IMR-90 (cell line): ENCODE measurements around the gene SLC5A11. TPM values are rescaled to one million over a fixed set of nuclear protein-coding genes. Genes with fewer than 3 reads are reported as not detected.

Experiments
- ATAC-seq: fragments of 200-7000 bp; cut with Tn5 transposase; 2 replicates; pipeline ENCODE4 v1.9.1; 2020; ENCODE audit warnings: low read depth, mild to moderate bottlenecking, moderate library complexity
- BruUV-seq: library from RNA; stranded (reverse); fragments of 400-500 nt; replicated peaks from 2 replicates; lab custom pipeline; 2021; lab: Mats Ljungman, UMichigan
- CTCF ChIA-PET: fragments of 300-600 bp; formaldehyde crosslinking; extraction: SDS; loops from one replicate; lab custom pipeline; 2021; ENCODE audit warnings: antibody characterized with exemption; lab: Yijun Ruan, JAX
- POLR2A ChIA-PET: fragments of 300-600 bp; sonication (Branson Sonifier 250); formaldehyde crosslinking; loops from one replicate; lab custom pipeline; 2022; ENCODE audit warnings: antibody characterized with exemption; ENCODE audit not compliant: unreplicated experiment; lab: Charles Lee
- DNase-seq: peaks from one replicate; pipeline ENCODE4 v3.0.0; 2013
- H2AFZ ChIP-seq: replicated peaks from 2 replicates; pipeline ENCODE3; 2013; ENCODE audit warnings: low read length, mild to moderate bottlenecking; ENCODE audit not compliant: poor library complexity
- H2AK5ac ChIP-seq: 2 replicates; pipeline ENCODE4 v1.6.1; 2013; ENCODE audit warnings: low read depth, low read length, inconsistent platforms
- H2AK9ac ChIP-seq: replicated peaks from 2 replicates; pipeline ENCODE3; 2013; ENCODE audit warnings: mild to moderate bottlenecking, low read depth, low read length, moderate library complexity; ENCODE audit not compliant: poor library complexity
- H2BK120ac ChIP-seq: 2 replicates; pipeline ENCODE4 v1.6.1; 2013; ENCODE audit warnings: low read depth, low read length, inconsistent platforms
- H2BK15ac ChIP-seq: 3 replicates; pipeline ENCODE4 v1.6.1; 2013; ENCODE audit warnings: low read depth, low read length, inconsistent platforms
- H2BK20ac ChIP-seq: 2 replicates; pipeline ENCODE4 v1.6.1; 2013; ENCODE audit warnings: low read depth, mild to moderate bottlenecking, inconsistent platforms, low read length, moderate library complexity
- H2BK5ac ChIP-seq: 2 replicates; pipeline ENCODE4 v1.6.1; 2013; ENCODE audit warnings: mild to moderate bottlenecking, low read depth, low read length, inconsistent platforms; ENCODE audit not compliant: poor library complexity, severe bottlenecking
- H3K14ac ChIP-seq: replicated peaks from 2 replicates; pipeline ENCODE4 v1.6.1; 2013; ENCODE audit warnings: low read depth, low read length, inconsistent platforms
- H3K18ac ChIP-seq: 2 replicates; pipeline ENCODE4 v1.6.1; 2013; ENCODE audit warnings: low read depth, low read length, control low read depth
- H3K23ac ChIP-seq: 2 replicates; pipeline ENCODE4 v1.6.1; 2013; ENCODE audit warnings: low read depth, low read length, inconsistent platforms
- H3K27ac ChIP-seq: 2 replicates; pipeline ENCODE4 v1.5.1; 2013; ENCODE audit warnings: mild to moderate bottlenecking, control low read depth, low read length; ENCODE audit not compliant: insufficient read depth
- H3K27me3 ChIP-seq: 2 replicates; pipeline ENCODE4 v1.6.1; 2013; ENCODE audit warnings: low read length; ENCODE audit not compliant: control insufficient read depth, insufficient read depth
- H3K36me3 ChIP-seq: 2 replicates; pipeline ENCODE4 v1.6.1; 2013; ENCODE audit warnings: low read length, mixed read lengths; ENCODE audit not compliant: control insufficient read depth, insufficient read depth
- H3K4ac ChIP-seq: 2 replicates; pipeline ENCODE4 v1.6.1; 2013; ENCODE audit warnings: low read depth, low read length, inconsistent platforms
- H3K4me1 ChIP-seq: 2 replicates; pipeline ENCODE4 v1.6.1; 2013; ENCODE audit warnings: low read length, mixed read lengths; ENCODE audit not compliant: control insufficient read depth, insufficient read depth
- H3K4me2 ChIP-seq: 2 replicates; pipeline ENCODE4 v1.6.1; 2013; ENCODE audit warnings: low read depth, mild to moderate bottlenecking, control low read depth, low read length, moderate library complexity
- H3K4me3 ChIP-seq: 2 replicates; pipeline ENCODE4 v1.5.1; 2013; ENCODE audit warnings: low read depth, mild to moderate bottlenecking, control low read depth, low read length, moderate library complexity; ENCODE audit not compliant: insufficient read depth
- H3K56ac ChIP-seq: 2 replicates; pipeline ENCODE4 v1.6.1; 2013; ENCODE audit warnings: low read length, inconsistent platforms; ENCODE audit not compliant: insufficient read depth; ENCODE audit errors: extremely low read depth
- H3K79me1 ChIP-seq, 2 experiments: 2 replicates each; pipeline ENCODE4 v1.6.1; 2013; ENCODE audit warnings: low read length in 2 of 2, inconsistent platforms in 1 of 2, low read depth in 1 of 2
- H3K9ac ChIP-seq: 2 replicates; pipeline ENCODE4 v1.6.1; 2013; ENCODE audit warnings: low read depth, low read length, control low read depth
- H3K9me1 ChIP-seq: 2 replicates; pipeline ENCODE4 v1.6.1; 2013; ENCODE audit warnings: low read length, inconsistent platforms; ENCODE audit not compliant: insufficient read depth
- H3K9me3 ChIP-seq: 2 replicates; pipeline ENCODE4 v1.6.1; 2013; ENCODE audit warnings: low read length; ENCODE audit not compliant: control insufficient read depth, insufficient read depth
- H4K20me1 ChIP-seq: 2 replicates; pipeline ENCODE4 v1.6.1; 2013; ENCODE audit warnings: low read length, inconsistent platforms; ENCODE audit not compliant: insufficient read depth
- H4K5ac ChIP-seq: 2 replicates; pipeline ENCODE4 v1.6.1; 2013; ENCODE audit warnings: mild to moderate bottlenecking, low read depth, low read length, control low read depth
- H4K8ac ChIP-seq, 2 experiments: 2 replicates each; pipeline ENCODE4 v1.6.1; 2013; ENCODE audit warnings: low read depth in 2 of 2, low read length in 2 of 2, control low read depth in 1 of 2, inconsistent platforms in 1 of 2
- H4K91ac ChIP-seq: 2 replicates; pipeline ENCODE4 v1.6.1; 2013; ENCODE audit warnings: low read depth, low read length, inconsistent platforms; ENCODE audit not compliant: insufficient read depth
- MAFK ChIP-seq: IDR thresholded peaks from 2 replicates; pipeline ENCODE4 v1.6.1; 2012; ENCODE audit warnings: low read depth, low read length, improper control_type of control experiment
- MAZ ChIP-seq: IDR thresholded peaks from 2 replicates; pipeline ENCODE4 v1.6.1; 2012; ENCODE audit warnings: low read depth, mild to moderate bottlenecking, low read length, improper control_type of control experiment, moderate library complexity, borderline replicate concordance
- NFE2L2 ChIP-seq: fragments of 150-350 bp; IDR thresholded peaks from 2 replicates; pipeline ENCODE4 v1.6.1; 2016; ENCODE audit warnings: low read depth, mild to moderate bottlenecking, low read length
- RCOR1 ChIP-seq: IDR thresholded peaks from 2 replicates; pipeline ENCODE4 v1.6.1; 2012; ENCODE audit warnings: mild to moderate bottlenecking, low read length, improper control_type of control experiment; ENCODE audit not compliant: insufficient replicate concordance
- WGBS, 2 experiments: methylation state at CpG; one replicate each; pipeline versions ENCODE4 v1.1.5 to v1.1.7; 2013; ENCODE audit warnings: missing lambda C conversion rate in 2 of 2; ENCODE audit not compliant: insufficient read length in 1 of 2; ENCODE audit errors: extremely low coverage in 2 of 2; 5-methylcytosine and 5-hydroxymethylcytosine counted together
- dilution Hi-C: fragments of 300-500 bp; cut with HindIII; formaldehyde crosslinking; loops from one replicate; pipeline ENCODE4 v1.14.3; 2018; ENCODE audit warnings: low sequenced_read_pairs; ENCODE audit not compliant: unreplicated experiment
- in situ Hi-C: fragments of 300-500 bp; cut with MboI; formaldehyde crosslinking; loops from 3 replicates; pipeline ENCODE4 v1.14.3; 2019; ENCODE audit warnings: low sequenced_read_pairs, inconsistent platforms, mixed read lengths
- intact Hi-C: fragments of 100-400 bp; cut with micrococcal nuclease; formaldehyde crosslinking; loops from 2 replicates; pipeline ENCODE4 v1.10.0; 2022
- polyA plus RNA-seq, 3 experiments: library from polyadenylated mRNA; depleted of rRNA; stranded (reverse); fragments of >200 nt; gene quantifications; 2 replicates each; pipeline ENCODE4 v1.2.3, GENCODE V29; 2012; ENCODE audit warnings: low replicate concordance in 1 of 3
- total RNA-seq: library from RNA; depleted of rRNA; stranded (reverse); fragments of >200 nt; gene quantifications from 2 replicates; pipeline ENCODE4 v1.2.3, GENCODE V29; 2012
- TF ChIP-seq, protein P1 (sequence below): fragments of 150-350 bp; IDR thresholded peaks from 2 replicates; pipeline ENCODE4 v1.6.1; 2016; ENCODE audit warnings: low read depth, mild to moderate bottlenecking, low read length, moderate library complexity, borderline replicate concordance
- TF ChIP-seq, protein P2 (sequence below): fragments of 150-350 bp; IDR thresholded peaks from 2 replicates; pipeline ENCODE4 v1.6.1; 2017; ENCODE audit warnings: mild to moderate bottlenecking, antibody characterized with exemption, low read length, low read depth

The SLC5A11 gene
- total and polyA plus RNA-seq, 2 of the 4 experiments (the other 2 are of a cell fraction), result under 0.01 TPM; not detected in 1

- Histone ChIP-seq H4K5ac (no peak overlapping the region), H2BK120ac (no peak overlapping the region), H2BK5ac (no peak overlapping the region), H3K9ac (no peak overlapping the region), H3K23ac (no peak overlapping the region), H3K36me3 (peaks cover 48% of the 10 kb centered on the region), H2AFZ (no peak overlapping the region), H3K4me1 (no peaks in the 10 kb centered on the region), H3K79me1 (peaks cover 6 to 9% of the 10 kb centered on the region in 2 experiments; a peak in 2 of 4 replicates), H3K27me3 (no peaks in the 10 kb centered on the region), H3K9me1 (no peaks in the 10 kb centered on the region; the same call in 1 of the 2 replicates), H3K4me2 (no peak overlapping the region), H3K18ac (no peak overlapping the region), H2BK15ac (no peak overlapping the region), H3K56ac (no peak overlapping the region), H4K91ac (no peak overlapping the region), H2AK5ac (no peak overlapping the region), H4K8ac (no peak overlapping the region), H3K9me3 (no peaks in the 10 kb centered on the region), H4K20me1 (no peaks in the 10 kb centered on the region), H3K14ac (no peak overlapping the region), H2BK20ac (no peak overlapping the region), H3K4ac (no peak overlapping the region), H2AK9ac (no peak overlapping the region), H3K4me3 (no peak overlapping the region), H3K27ac (no peak overlapping the region)
- ChIA-PET POLR2A (no interaction called here), CTCF (interaction anchor here (1.5 kb wide), 1 partner anchor 9 kb away, joined by 6 read pairs; no protein-coding TSS in a partner anchor)
- WGBS, 2 experiments, result 100% methylated on average over 1 of the region's 10 CpGs; no CpG with 5 or more reads in 1 of the 2 experiments
- in situ Hi-C loops (no loop called here), dilution Hi-C loops (no loop called here), intact Hi-C loops (no loop called here)
- no peak for ATAC-seq
- TF ChIP-seq RCOR1, result no peak
- TF ChIP-seq, protein P1, sequence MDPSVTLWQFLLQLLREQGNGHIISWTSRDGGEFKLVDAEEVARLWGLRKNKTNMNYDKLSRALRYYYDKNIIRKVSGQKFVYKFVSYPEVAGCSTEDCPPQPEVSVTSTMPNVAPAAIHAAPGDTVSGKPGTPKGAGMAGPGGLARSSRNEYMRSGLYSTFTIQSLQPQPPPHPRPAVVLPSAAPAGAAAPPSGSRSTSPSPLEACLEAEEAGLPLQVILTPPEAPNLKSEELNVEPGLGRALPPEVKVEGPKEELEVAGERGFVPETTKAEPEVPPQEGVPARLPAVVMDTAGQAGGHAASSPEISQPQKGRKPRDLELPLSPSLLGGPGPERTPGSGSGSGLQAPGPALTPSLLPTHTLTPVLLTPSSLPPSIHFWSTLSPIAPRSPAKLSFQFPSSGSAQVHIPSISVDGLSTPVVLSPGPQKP, result no peak
- no peak for TF ChIP-seq MAFK
- TF ChIP-seq, protein P2, sequence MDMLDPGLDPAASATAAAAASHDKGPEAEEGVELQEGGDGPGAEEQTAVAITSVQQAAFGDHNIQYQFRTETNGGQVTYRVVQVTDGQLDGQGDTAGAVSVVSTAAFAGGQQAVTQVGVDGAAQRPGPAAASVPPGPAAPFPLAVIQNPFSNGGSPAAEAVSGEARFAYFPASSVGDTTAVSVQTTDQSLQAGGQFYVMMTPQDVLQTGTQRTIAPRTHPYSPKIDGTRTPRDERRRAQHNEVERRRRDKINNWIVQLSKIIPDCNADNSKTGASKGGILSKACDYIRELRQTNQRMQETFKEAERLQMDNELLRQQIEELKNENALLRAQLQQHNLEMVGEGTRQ, result no peak
- TF ChIP-seq NFE2L2, result no peak
- TF ChIP-seq MAZ, result no peak
- BruUV-seq, result no TSS peak
- no peak for DNase-seq
These were observed 20.1 kb upstream of the SLC5A11 start for GRCh38 chr16:24825696-24826095.
